ENCODE data around the gene SENP6.
"Not testable (repeated sequence)": the region's sequence is repeated elsewhere in the genome, so short reads cannot be mapped to it uniquely, and the experiment has no call there.

Gene SENP6

GRCh38 chr6:75642311-75642710, 40.6 kb downstream of the SENP6 start:
- no peak for TF ChIP-seq POLR2A (IDR thresholded peaks at IDR 0.05; ENCODE audit: low read depth, low read length)
- no peak for FAIRE-seq
- DNase-seq (ENCODE audit: insufficient read length, low spot score) = no peak

- no peak for FAIRE-seq
- TF ChIP-seq TAF1 (IDR thresholded peaks at IDR 0.05; ENCODE audit: low read depth, low read length) = no peak
- TF ChIP-seq SPI1 (IDR thresholded peaks at IDR 0.05; ENCODE audit: low read depth, low read length) = no peak
- no peak for TF ChIP-seq POLR2A (IDR thresholded peaks at IDR 0.05; ENCODE audit: low read depth, low read length)
- TF ChIP-seq POLR2AphosphoS5 (IDR thresholded peaks at IDR 0.05; ENCODE audit: low read depth, low read length) = no peak
Observed at GRCh38 chr6:75643173-75643572, 41.5 kb downstream of the SENP6 start.

DNA sequence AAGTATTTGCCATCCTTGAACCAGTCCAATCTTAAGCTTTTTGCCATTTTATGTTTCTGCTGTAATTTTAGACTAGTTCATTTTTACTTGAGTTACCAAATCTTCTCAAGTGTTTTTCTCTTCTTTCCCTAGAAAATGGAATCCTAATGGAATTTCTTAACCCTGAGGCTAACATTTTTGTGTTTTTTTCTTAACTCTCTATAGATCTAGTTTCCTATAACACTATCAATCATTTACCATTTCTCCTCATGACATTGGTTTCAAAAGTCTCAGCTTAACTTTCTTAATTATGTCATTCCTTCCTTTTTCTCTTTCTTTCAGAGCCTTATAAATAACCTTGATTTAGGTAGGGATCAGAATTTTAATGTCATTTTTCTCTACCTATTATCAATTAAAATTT, 54.8 kb downstream of the SENP6 start:
- TF ChIP-seq POU2F2 (IDR thresholded peaks at IDR 0.05; ENCODE audit: low read depth, low read length) (no peak), POLR2AphosphoS5 (IDR thresholded peaks at IDR 0.05; ENCODE audit: low read depth, low read length) (no peak), PAX5 (IDR thresholded peaks at IDR 0.05; ENCODE audit: insufficient read depth, low read length, severe bottlenecking) (no peak), TAF1 (IDR thresholded peaks at IDR 0.05; ENCODE audit: low read depth, low read length) (no peak)
- no peak for DNase-seq (ENCODE audit: insufficient read length, low spot score)
- no peak for FAIRE-seq

More at GRCh38 chr6:75643173-75643572, 41.5 kb downstream of the SENP6 start:
- no peak for DNase-seq (ENCODE audit: insufficient read length, low spot score)

GRCh38 chr6:75657327-75657726, 55.6 kb downstream of the SENP6 start:
- no peak for TF ChIP-seq POLR2A (IDR thresholded peaks at IDR 0.05; ENCODE audit: low read depth, low read length)
- TF ChIP-seq POLR2AphosphoS5 (IDR thresholded peaks at IDR 0.05; ENCODE audit: low read depth, low read length) = no peak
- TF ChIP-seq TAF1 (IDR thresholded peaks at IDR 0.05; ENCODE audit: low read depth, low read length) = no peak
- TF ChIP-seq PAX5 (IDR thresholded peaks at IDR 0.05; ENCODE audit: insufficient read depth, low read length, severe bottlenecking) = no peak
- no peak for TF ChIP-seq POU2F2 (IDR thresholded peaks at IDR 0.05; ENCODE audit: low read depth, low read length)
- TF ChIP-seq SPI1 (IDR thresholded peaks at IDR 0.05; ENCODE audit: low read depth, low read length) = no peak
- DNase-seq (ENCODE audit: insufficient read length, low spot score) (no peak), FAIRE-seq (no peak)

- FAIRE-seq (no peak), DNase-seq (ENCODE audit: insufficient read length, low spot score) (no peak)
- TF ChIP-seq POU2F2 (IDR thresholded peaks at IDR 0.05; ENCODE audit: low read depth, low read length) (no peak), SPI1 (IDR thresholded peaks at IDR 0.05; ENCODE audit: low read depth, low read length) (no peak), POLR2AphosphoS5 (IDR thresholded peaks at IDR 0.05; ENCODE audit: low read depth, low read length) (no peak), TAF1 (IDR thresholded peaks at IDR 0.05; ENCODE audit: low read depth, low read length) (no peak), POLR2A (IDR thresholded peaks at IDR 0.05; ENCODE audit: low read depth, low read length) (no peak), PAX5 (IDR thresholded peaks at IDR 0.05; ENCODE audit: insufficient read depth, low read length, severe bottlenecking) (no peak)
Observed at GRCh38 chr6:75666592-75666991, 64.9 kb downstream of the SENP6 start.

GRCh38 chr6:75673884-75674283, 72.2 kb downstream of the SENP6 start:
- TF ChIP-seq POU2F2 (IDR thresholded peaks at IDR 0.05; ENCODE audit: low read depth, low read length) = no peak
- no peak for TF ChIP-seq POLR2AphosphoS5 (IDR thresholded peaks at IDR 0.05; ENCODE audit: low read depth, low read length)
- DNase-seq (ENCODE audit: insufficient read length, low spot score) (no peak), FAIRE-seq (no peak)

- no peak for TF ChIP-seq SPI1 (IDR thresholded peaks at IDR 0.05; ENCODE audit: low read depth, low read length)
- TF ChIP-seq POLR2AphosphoS5 (IDR thresholded peaks at IDR 0.05; ENCODE audit: low read depth, low read length) = no peak
- no peak for TF ChIP-seq POU2F2 (IDR thresholded peaks at IDR 0.05; ENCODE audit: low read depth, low read length)
- TF ChIP-seq PAX5 (IDR thresholded peaks at IDR 0.05; ENCODE audit: insufficient read depth, low read length, severe bottlenecking) = no peak
- no peak for TF ChIP-seq TAF1 (IDR thresholded peaks at IDR 0.05; ENCODE audit: low read depth, low read length)
- TF ChIP-seq POLR2A (IDR thresholded peaks at IDR 0.05; ENCODE audit: low read depth, low read length) = no peak
- FAIRE-seq (no peak), DNase-seq (ENCODE audit: insufficient read length, low spot score) (no peak)
Observed at GRCh38 chr6:75676377-75676776, 74.7 kb downstream of the SENP6 start.

DNA sequence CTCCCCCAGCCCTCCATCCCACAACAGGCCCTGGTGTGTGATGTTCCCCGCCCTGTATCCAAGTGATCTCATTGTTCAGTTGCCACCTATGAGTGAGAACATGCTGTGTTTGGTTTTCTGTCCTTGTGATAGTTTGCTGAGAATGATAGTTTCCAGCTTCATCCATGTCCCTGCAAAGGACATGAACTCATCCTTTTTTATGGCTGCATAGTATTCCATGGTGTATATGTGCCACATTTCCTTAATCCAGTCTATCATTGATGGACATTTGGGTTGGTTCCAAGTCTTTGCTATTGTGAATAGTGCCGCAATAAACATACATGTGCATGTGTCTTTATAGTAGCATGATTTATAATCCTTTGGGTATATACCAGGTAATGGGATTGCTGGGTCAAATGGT, 80.9 kb downstream of the SENP6 start:
- DNase-seq (ENCODE audit: insufficient read length, low spot score); FAIRE-seq: not testable (repeated sequence)

GRCh38 chr6:75683005-75683404, 81.3 kb downstream of the SENP6 start:
- DNase-seq (ENCODE audit: insufficient read length, low spot score); FAIRE-seq: not testable (repeated sequence)

GRCh38 chr6:75687535-75687934, 85.9 kb downstream of the SENP6 start:
- DNase-seq (ENCODE audit: insufficient read length, low spot score); FAIRE-seq: not testable (repeated sequence)

DNA sequence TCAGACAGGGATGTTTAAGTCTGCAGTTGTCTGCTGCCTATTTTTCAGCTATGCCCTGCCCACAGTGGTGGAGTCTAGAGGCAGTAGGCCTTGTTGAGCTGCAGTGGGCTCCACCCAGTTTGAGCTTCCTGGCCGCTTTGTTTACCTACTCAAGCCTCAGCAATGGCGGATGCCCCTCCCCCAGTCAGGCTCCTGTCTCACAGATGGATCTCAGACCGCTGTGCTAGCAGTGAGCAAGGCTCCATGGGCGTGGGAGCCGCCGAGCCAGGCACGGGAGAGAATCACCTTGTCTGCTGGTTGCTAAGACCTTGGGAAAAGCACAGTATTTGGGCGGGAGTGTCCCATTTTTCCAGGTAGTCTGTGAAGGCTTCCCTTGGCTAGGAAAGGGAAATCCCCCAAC, 86.3 kb downstream of the SENP6 start:
- not testable (repeated sequence) for FAIRE-seq; DNase-seq (ENCODE audit: insufficient read length, low spot score)

DNA sequence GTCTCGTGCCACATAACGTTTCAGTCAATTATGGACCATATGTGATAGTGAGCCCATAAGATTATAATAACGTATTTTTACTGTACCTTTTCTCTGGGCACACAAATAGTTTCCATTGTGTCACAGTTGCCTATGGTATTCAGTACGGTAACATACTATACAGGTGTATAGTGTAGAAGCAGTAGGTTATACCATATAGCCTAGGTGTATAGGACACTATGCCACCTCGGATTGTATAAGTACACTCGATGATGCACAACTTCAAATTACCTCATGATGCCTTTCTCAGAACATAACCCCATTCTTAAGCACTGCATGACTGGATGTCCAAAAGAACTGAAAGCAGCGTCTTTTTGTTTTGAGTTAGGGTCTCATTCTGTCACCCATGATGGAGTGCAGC, 87.9 kb downstream of the SENP6 start:
- FAIRE-seq (no peak), DNase-seq (ENCODE audit: insufficient read length, low spot score) (no peak)
- TF ChIP-seq POLR2A (IDR thresholded peaks at IDR 0.05; ENCODE audit: low read depth, low read length) (no peak), TAF1 (IDR thresholded peaks at IDR 0.05; ENCODE audit: low read depth, low read length) (no peak), POLR2AphosphoS5 (IDR thresholded peaks at IDR 0.05; ENCODE audit: low read depth, low read length) (no peak), SPI1 (IDR thresholded peaks at IDR 0.05; ENCODE audit: low read depth, low read length) (no peak), POU2F2 (IDR thresholded peaks at IDR 0.05; ENCODE audit: low read depth, low read length) (no peak), PAX5 (IDR thresholded peaks at IDR 0.05; ENCODE audit: insufficient read depth, low read length, severe bottlenecking) (no peak)

Data from GM12891 (cell line).